Psoas muscle (tissue), 8 donors: ENCODE data around the gene ARL15. TPM values are rescaled to one million over a fixed set of nuclear protein-coding genes. Genes with fewer than 3 reads are reported as not detected.

Experiments
- ATAC-seq, 4 donors: fragments of 200-7000 bp; cut with Tn5 transposase; one replicate each; pipeline ENCODE4 v1.9.1; 2020; ENCODE audit warnings: moderate library complexity in 3 of 4, mild to moderate bottlenecking in 2 of 4
- DNase-seq, 2 donors: peaks; one replicate each; pipeline ENCODE4 v3.0.0-alpha.2; 2020
- H3K27ac ChIP-seq: fragments of 200-600 bp; one replicate; pipeline ENCODE4 v1.8.0; 2022
- H3K27me3 ChIP-seq, 3 donors: fragments of 200-600 bp in 1 of 3; one replicate each; pipeline versions ENCODE4 v1.6.1 to v1.8.0; 2013 to 2022; ENCODE audit warnings: low read length in 2 of 3, mild to moderate bottlenecking in 2 of 3, moderate library complexity in 1 of 3; ENCODE audit not compliant: insufficient read depth in 3 of 3
- H3K36me3 ChIP-seq, 2 donors: fragments of 200-600 bp in 1 of 2; one replicate each; pipeline versions ENCODE4 v1.6.1 to v1.8.0; 2013 to 2022; ENCODE audit warnings: low read depth in 1 of 2, mild to moderate bottlenecking in 1 of 2, moderate library complexity in 1 of 2; ENCODE audit not compliant: insufficient read depth in 1 of 2
- H3K4me1 ChIP-seq: fragments of 200-600 bp; one replicate; pipeline ENCODE4 v1.8.0; 2022
- H3K4me3 ChIP-seq: fragments of 200-600 bp; one replicate; pipeline ENCODE4 v1.8.0; 2022; ENCODE audit warnings: mild to moderate bottlenecking
- H3K9me3 ChIP-seq: fragments of 200-600 bp; one replicate; pipeline ENCODE4 v1.8.0; 2022
- CTCF ChIP-seq: fragments of 200-600 bp; IDR thresholded peaks from one replicate; pipeline ENCODE4 v1.8.0; 2022; ENCODE audit warnings: antibody characterized with exemption
- WGBS, 3 donors: extraction: QIAGEN DNeasy Blood & Tissue Kit; methylation state at CpG; one replicate each; pipeline versions ENCODE4 v1.1.6 to v1.1.7; 2013; 5-methylcytosine and 5-hydroxymethylcytosine counted together
- intact Hi-C, 2 donors: fragments of 100-400 bp; cut with DNase I; formaldehyde crosslinking; loops; one replicate each; pipeline versions ENCODE4 v1.11.0 to v1.14.2; 2022
- polyA plus RNA-seq, 3 donors: library from polyadenylated mRNA; stranded (reverse); fragments of 200-250 nt; gene quantifications; one replicate each; pipeline ENCODE4 v1.2.3, GENCODE V29; 2013
- total RNA-seq, 4 donors: library from RNA; stranded (reverse); fragmentation: NEBNext Ultra II Directional in 2 of 4; extraction: Animal tissue kit (Norgen Biotek cat#: 25700) in 2 of 4; gene quantifications; one replicate each; pipeline versions ENCODE4 v1.2.1 to v1.2.4, GENCODE V29; 2021 to 2023
- donor health status: healthy with polysubstance abuse.
- donor health status: DM: no; HTN: no; CAD: no; lungs with moderate emphysema.
- donor health status: Bipolar disorder and iron deficiency.
- donor health status: healthy.
- donor health status: DM: yes; HTN: yes; CAD: no.
- donor health status: DM: no; HTN: no; CAD: no.
- donor health status: DM: no; HTN: no; CAD: no.
- donor health status: DM: yes; HTN: yes; CAD: no.

ARL15 gene
- total and polyA plus RNA-seq, 7 donors, result 2.5 to 8.9 (median 4.6) TPM

- no peaks in the 10 kb centered on the region for H3K27me3 ChIP-seq
- no peak for ATAC-seq
- no peak overlapping the region for H3K4me3 ChIP-seq
- no peak for DNase-seq
- H3K4me1 ChIP-seq, result no peaks in the 10 kb centered on the region
- WGBS, 3 donors, result 95 to 98% (median 98%) methylated on average over 1 of the region's 1 CpG
- no peak overlapping the region for H3K27ac ChIP-seq
- intact Hi-C loops, result no loop called here
- no peaks in the 10 kb centered on the region for H3K36me3 ChIP-seq
- no peak for TF ChIP-seq CTCF
- H3K9me3 ChIP-seq, result no peaks in the 10 kb centered on the region
Observed at GRCh38 chr5:54037205-54037604, 273.2 kb downstream of the ARL15 start.

DNA sequence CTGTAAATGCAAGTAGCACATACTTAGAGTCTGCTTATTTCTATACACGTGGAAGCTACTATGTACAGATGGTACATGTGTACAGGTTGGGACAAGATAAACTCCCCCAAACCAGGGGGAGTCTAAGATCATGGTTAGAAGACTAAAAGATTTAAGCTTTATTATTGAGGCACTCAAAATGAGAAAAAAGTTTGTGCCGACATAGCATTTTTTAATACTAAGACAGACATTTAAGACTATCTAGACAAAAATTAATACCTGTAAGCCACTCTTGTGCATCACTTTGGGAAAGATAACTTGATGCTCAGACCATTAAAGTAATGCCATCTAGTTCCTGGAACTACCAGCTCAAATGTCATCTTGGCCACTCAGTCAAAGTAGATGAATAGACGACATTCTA, 279.4 kb downstream of the ARL15 start:
- Histone ChIP-seq H3K4me3 (no peak overlapping the region), H3K4me1 (no peaks in the 10 kb centered on the region), H3K36me3 (no peaks in the 10 kb centered on the region), H3K27me3 (no peaks in the 10 kb centered on the region), H3K9me3 (no peaks in the 10 kb centered on the region), H3K27ac (no peak overlapping the region)
- DNase-seq, result no peak
- no peak for TF ChIP-seq CTCF
- intact Hi-C loops, result no loop called here
- 81 to 90% (median 89%) methylated on average over 3 of the region's 3 CpGs for WGBS, 3 donors
- no peak for ATAC-seq

GRCh38 chr5:54024466-54024865, 285.9 kb downstream of the ARL15 start:
- no peak overlapping the region for H3K27ac ChIP-seq
- H3K36me3 ChIP-seq, result no peaks in the 10 kb centered on the region
- ATAC-seq (no peak), DNase-seq (no peak)
- intact Hi-C loops, result no loop called here
- H3K4me3 ChIP-seq, result no peak overlapping the region
- TF ChIP-seq CTCF, result no peak
- 93 to 97% (median 94%) methylated on average over 1 of the region's 1 CpG for WGBS, 3 donors
- no peaks in the 10 kb centered on the region for H3K9me3 ChIP-seq
- H3K4me1 ChIP-seq, result no peaks in the 10 kb centered on the region
- H3K27me3 ChIP-seq, result no peaks in the 10 kb centered on the region

DNA sequence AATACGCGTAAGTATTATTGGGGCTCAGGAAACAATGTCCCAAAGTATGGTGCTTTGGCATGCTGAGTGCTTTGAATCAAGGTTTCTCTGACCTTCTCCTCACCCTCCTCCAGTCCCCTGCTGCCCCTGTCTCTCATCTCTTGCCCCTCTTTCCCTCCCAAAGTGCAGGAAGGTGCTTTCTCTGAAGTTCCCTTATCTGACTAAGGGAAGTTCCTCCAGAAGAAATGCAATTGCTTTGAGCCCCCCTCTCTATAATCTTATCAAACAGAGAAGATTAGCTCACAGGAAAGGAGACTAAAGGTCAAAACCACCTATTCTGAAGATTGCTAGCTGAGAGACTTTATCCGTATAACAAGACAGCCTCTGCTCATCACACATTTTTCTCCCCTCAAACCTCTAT, 288.1 kb downstream of the ARL15 start:
- no peak for DNase-seq
- no peak for ATAC-seq
- Histone ChIP-seq H3K4me3 (no peak overlapping the region), H3K27me3 (no peaks in the 10 kb centered on the region), H3K9me3 (no peaks in the 10 kb centered on the region), H3K36me3 (no peaks in the 10 kb centered on the region), H3K4me1 (no peaks in the 10 kb centered on the region), H3K27ac (no peak overlapping the region)
- WGBS, 3 donors, result 86 to 91% (median 90%) methylated on average over 3 of the region's 3 CpGs
- TF ChIP-seq CTCF, result no peak
- intact Hi-C loops, result no loop called here

- 70 to 74% (median 72%) methylated on average over 5 of the region's 5 CpGs for WGBS, 3 donors
- no peaks in the 10 kb centered on the region for H3K4me1 ChIP-seq
- no peaks in the 10 kb centered on the region for H3K36me3 ChIP-seq
- intact Hi-C loops, result no loop called here
- H3K27me3 ChIP-seq, result no peaks in the 10 kb centered on the region
- no peak for TF ChIP-seq CTCF
- no peak overlapping the region for H3K27ac ChIP-seq
- no peak overlapping the region for H3K4me3 ChIP-seq
- ATAC-seq (no peak), DNase-seq (no peak)
- H3K9me3 ChIP-seq, result no peaks in the 10 kb centered on the region
Observed at GRCh38 chr5:54021431-54022164, 288.8 kb downstream of the ARL15 start.
